WTC11 (cell line): ENCODE data around the gene GPBP1L1. TPM values are rescaled to one million over a fixed set of nuclear protein-coding genes. Genes with fewer than 3 reads are reported as not detected.

Experiments
- ATAC-seq: fragments of 200-7000 bp; cut with Tn5 transposase; 2 replicates; pipeline ENCODE4 v1.10.0; 2021; ENCODE audit warnings: mild to moderate bottlenecking, moderate library complexity
- CTCF ChIA-PET: fragments of 300-600 bp; sonication (Branson Sonifier 250); formaldehyde crosslinking; loops from one replicate; lab custom pipeline; 2021; ENCODE audit warnings: antibody characterized with exemption; lab: Charles Lee
- POLR2A ChIA-PET: fragments of 350-600 bp; sonication (Branson Sonifier 250); formaldehyde crosslinking; loops from one replicate; lab custom pipeline; 2021; ENCODE audit warnings: antibody characterized with exemption; lab: Charles Lee
- DNase-seq: peaks from one replicate; pipeline ENCODE4 v3.0.0; 2021; ENCODE audit warnings: low spot score
- H3K27ac Mint-ChIP-seq: 2 replicates; pipeline ENCODE4 v1.8.0; 2021; ENCODE audit warnings: mixed read lengths
- H3K27me3 Mint-ChIP-seq: 2 replicates; pipeline ENCODE4 v1.8.0; 2021; ENCODE audit warnings: low read depth, mild to moderate bottlenecking, moderate library complexity, mixed read lengths
- H3K36me3 Mint-ChIP-seq: 2 replicates; pipeline ENCODE4 v1.8.0; 2021; ENCODE audit warnings: mixed read lengths
- H3K4me1 Mint-ChIP-seq: 2 replicates; pipeline ENCODE4 v1.8.0; 2022; ENCODE audit warnings: mixed read lengths
- H3K4me3 Mint-ChIP-seq: 2 replicates; pipeline ENCODE4 v1.8.0; 2021; ENCODE audit warnings: mild to moderate bottlenecking, moderate library complexity, mixed read lengths
- H3K9me3 Mint-ChIP-seq: 2 replicates; pipeline ENCODE4 v1.8.0; 2021; ENCODE audit warnings: mixed read lengths
- ATF1 ChIP-seq: sonication (generic); formaldehyde crosslinking; IDR thresholded peaks from 2 replicates; pipeline ENCODE4 v1.8.1; 2023; ENCODE audit warnings: mild to moderate bottlenecking, moderate library complexity, missing genetic modification reagents
- ELF4 ChIP-seq: sonication (generic); formaldehyde crosslinking; IDR thresholded peaks from 2 replicates; pipeline ENCODE4 v1.8.1; 2022; ENCODE audit warnings: low read depth, mild to moderate bottlenecking, moderate library complexity, missing genetic modification reagents
- FOXK1 ChIP-seq: sonication (generic); formaldehyde crosslinking; IDR thresholded peaks from 2 replicates; pipeline ENCODE4 v1.8.0; 2022; ENCODE audit warnings: mild to moderate bottlenecking, moderate library complexity, missing genetic modification reagents
- GABPB1 ChIP-seq: sonication (generic); formaldehyde crosslinking; IDR thresholded peaks from 2 replicates; pipeline ENCODE4 v1.8.1; 2023; ENCODE audit warnings: mild to moderate bottlenecking, missing genetic modification reagents
- KAT7 ChIP-seq: sonication (generic); formaldehyde crosslinking; IDR thresholded peaks from 2 replicates; pipeline ENCODE4 v1.8.1; 2023; ENCODE audit warnings: missing genetic modification reagents, mild to moderate bottlenecking, borderline replicate concordance
- NR1H2 ChIP-seq: sonication (generic); formaldehyde crosslinking; IDR thresholded peaks from 2 replicates; pipeline ENCODE4 v1.9.0; 2021; ENCODE audit warnings: mild to moderate bottlenecking, moderate library complexity, missing genetic modification reagents
- NR2C2 ChIP-seq: sonication (generic); formaldehyde crosslinking; IDR thresholded peaks from 2 replicates; pipeline ENCODE4 v1.8.0; 2022; ENCODE audit warnings: mild to moderate bottlenecking, missing genetic modification reagents
- PREB ChIP-seq: sonication (generic); formaldehyde crosslinking; IDR thresholded peaks from 2 replicates; pipeline ENCODE4 v1.8.1; 2022; ENCODE audit warnings: mild to moderate bottlenecking, missing genetic modification reagents, moderate library complexity, borderline replicate concordance
- SMAD3 ChIP-seq: sonication (generic); formaldehyde crosslinking; IDR thresholded peaks from 2 replicates; pipeline ENCODE4 v1.8.0; 2022; ENCODE audit warnings: missing genetic modification reagents, mild to moderate bottlenecking, borderline replicate concordance
- SMAD4 ChIP-seq: sonication (generic); formaldehyde crosslinking; IDR thresholded peaks from 2 replicates; pipeline ENCODE4 v1.8.0; 2022; ENCODE audit warnings: mild to moderate bottlenecking, missing genetic modification reagents
- TCF7 ChIP-seq: sonication (generic); formaldehyde crosslinking; IDR thresholded peaks from 2 replicates; pipeline ENCODE4 v1.8.0; 2022; ENCODE audit warnings: mild to moderate bottlenecking, low read depth, missing genetic modification reagents, moderate library complexity
- ZNF138 ChIP-seq: sonication (generic); formaldehyde crosslinking; conservative IDR thresholded peaks from 2 replicates; pipeline ENCODE4 v1.8.1; 2022; ENCODE audit warnings: mild to moderate bottlenecking, moderate library complexity, missing genetic modification reagents
- ZNF219 ChIP-seq: sonication (generic); formaldehyde crosslinking; IDR thresholded peaks from 2 replicates; pipeline ENCODE4 v1.8.0; 2023; ENCODE audit warnings: missing genetic modification reagents, mild to moderate bottlenecking, borderline replicate concordance
- ZNF423 ChIP-seq: fragments of 250-450 bp; sonication (Bioruptor Pico); IDR thresholded peaks from 2 replicates; pipeline ENCODE4 v2.1.2; 2022; ENCODE audit warnings: mild to moderate bottlenecking, moderate library complexity
- total RNA-seq: library from RNA; stranded (reverse); gene quantifications from 3 replicates; pipeline ENCODE4 v1.2.3, GENCODE V29; 2021
- TF ChIP-seq, protein P1 (sequence below): fragments of 250-450 bp; sonication (Bioruptor Pico); IDR thresholded peaks from 2 replicates; pipeline ENCODE4 v1.9.0; 2021; ENCODE audit warnings: mild to moderate bottlenecking
- TF ChIP-seq, protein P2 (sequence below): fragments of 200-600 bp; IDR thresholded peaks from 2 replicates; pipeline ENCODE4 v1.8.0; 2022; ENCODE audit warnings: antibody characterized with exemption
- TF ChIP-seq, protein P3 (sequence below): sonication (generic); formaldehyde crosslinking; IDR thresholded peaks from 2 replicates; pipeline ENCODE4 v1.8.0; 2022; ENCODE audit warnings: missing genetic modification reagents
- TF ChIP-seq, protein P4 (sequence below): sonication (generic); formaldehyde crosslinking; IDR thresholded peaks from 2 replicates; pipeline ENCODE4 v1.8.1; 2023; ENCODE audit warnings: mild to moderate bottlenecking, missing genetic modification reagents

The GPBP1L1 gene
- total RNA-seq, 1 experiment from 2014 or later, result 126 TPM

DNA sequence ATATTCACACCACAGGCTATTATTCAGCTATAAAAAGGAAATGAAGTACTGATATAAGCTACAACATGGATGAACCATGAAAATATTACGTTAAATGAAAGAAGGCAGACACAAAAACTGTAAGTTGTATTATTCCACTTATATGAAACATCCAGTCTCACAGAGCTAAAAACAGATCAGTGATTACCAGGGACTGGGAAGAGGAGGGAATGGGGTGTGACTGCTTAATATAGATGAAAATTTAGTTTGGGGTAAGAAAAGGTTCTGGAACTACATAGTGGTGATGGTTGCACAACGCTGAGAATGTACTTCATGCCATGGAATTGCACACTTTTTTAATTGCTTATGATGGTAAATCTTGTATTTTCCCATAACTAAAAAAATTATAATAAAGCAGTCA, 19.5 kb downstream of the GPBP1L1 start:
- Mint-ChIP-seq H3K27ac (no peak overlapping the region), H3K36me3 (peaks cover 12% of the 10 kb centered on the region), H3K4me3 (no peak overlapping the region), H3K9me3 (0 out of 2 replicates have a peak, but pooled peaks cover 3% of the 10 kb centered on the region), H3K4me1 (peaks cover 9% of the 10 kb centered on the region), H3K27me3 (no peaks in the 10 kb centered on the region)
- no peak for TF ChIP-seq SMAD3
- TF ChIP-seq ZNF423 (CRISPR knock-in tag), result no peak
- TF ChIP-seq NR1H2 (CRISPR knock-in tag), result no peak
- TF ChIP-seq, protein P1, sequence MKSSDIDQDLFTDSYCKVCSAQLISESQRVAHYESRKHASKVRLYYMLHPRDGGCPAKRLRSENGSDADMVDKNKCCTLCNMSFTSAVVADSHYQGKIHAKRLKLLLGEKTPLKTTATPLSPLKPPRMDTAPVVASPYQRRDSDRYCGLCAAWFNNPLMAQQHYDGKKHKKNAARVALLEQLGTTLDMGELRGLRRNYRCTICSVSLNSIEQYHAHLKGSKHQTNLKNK (CRISPR knock-in tag), result no peak
- no peak for TF ChIP-seq ZNF138
- no peak for DNase-seq
- no peak for ATAC-seq
- CTCF ChIA-PET, result interaction anchor here (0.6 kb wide), 1 partner anchor 740 kb away, joined by 4 read pairs; no protein-coding TSS in a partner anchor
- POLR2A ChIA-PET, result no interaction called here

GRCh38 chr1:45660336-45660735, 26.0 kb downstream of the GPBP1L1 start:
- ChIA-PET CTCF (no interaction called here), POLR2A (interaction anchor here (0.6 kb wide), 1 partner anchor 113 kb away, joined by 4 read pairs; no protein-coding TSS in a partner anchor)
- H3K36me3 Mint-ChIP-seq, result peaks cover 59% of the 10 kb centered on the region
- peaks cover 13% of the 10 kb centered on the region for H3K4me1 Mint-ChIP-seq
- 0 out of 2 replicates have a peak, but pooled peaks cover 3% of the 10 kb centered on the region for H3K9me3 Mint-ChIP-seq
- H3K27ac Mint-ChIP-seq, result no peak overlapping the region
- H3K27me3 Mint-ChIP-seq, result no peaks in the 10 kb centered on the region
- no peak for DNase-seq
- no peak for ATAC-seq
- no peak overlapping the region for H3K4me3 Mint-ChIP-seq
- no peak for TF ChIP-seq NR2C2 (CRISPR knock-in tag)
- no peak for TF ChIP-seq ELF4 (CRISPR knock-in tag)
- TF ChIP-seq ATF1, result no peak
- no peak for TF ChIP-seq FOXK1
- no peak for TF ChIP-seq ZNF219
- TF ChIP-seq PREB, result no peak
- TF ChIP-seq ZNF138, result no peak
- TF ChIP-seq, protein P2, sequence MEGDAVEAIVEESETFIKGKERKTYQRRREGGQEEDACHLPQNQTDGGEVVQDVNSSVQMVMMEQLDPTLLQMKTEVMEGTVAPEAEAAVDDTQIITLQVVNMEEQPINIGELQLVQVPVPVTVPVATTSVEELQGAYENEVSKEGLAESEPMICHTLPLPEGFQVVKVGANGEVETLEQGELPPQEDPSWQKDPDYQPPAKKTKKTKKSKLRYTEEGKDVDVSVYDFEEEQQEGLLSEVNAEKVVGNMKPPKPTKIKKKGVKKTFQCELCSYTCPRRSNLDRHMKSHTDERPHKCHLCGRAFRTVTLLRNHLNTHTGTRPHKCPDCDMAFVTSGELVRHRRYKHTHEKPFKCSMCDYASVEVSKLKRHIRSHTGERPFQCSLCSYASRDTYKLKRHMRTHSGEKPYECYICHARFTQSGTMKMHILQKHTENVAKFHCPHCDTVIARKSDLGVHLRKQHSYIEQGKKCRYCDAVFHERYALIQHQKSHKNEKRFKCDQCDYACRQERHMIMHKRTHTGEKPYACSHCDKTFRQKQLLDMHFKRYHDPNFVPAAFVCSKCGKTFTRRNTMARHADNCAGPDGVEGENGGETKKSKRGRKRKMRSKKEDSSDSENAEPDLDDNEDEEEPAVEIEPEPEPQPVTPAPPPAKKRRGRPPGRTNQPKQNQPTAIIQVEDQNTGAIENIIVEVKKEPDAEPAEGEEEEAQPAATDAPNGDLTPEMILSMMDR, result no peak
- TF ChIP-seq GABPB1, result no peak
- TF ChIP-seq, protein P3, sequence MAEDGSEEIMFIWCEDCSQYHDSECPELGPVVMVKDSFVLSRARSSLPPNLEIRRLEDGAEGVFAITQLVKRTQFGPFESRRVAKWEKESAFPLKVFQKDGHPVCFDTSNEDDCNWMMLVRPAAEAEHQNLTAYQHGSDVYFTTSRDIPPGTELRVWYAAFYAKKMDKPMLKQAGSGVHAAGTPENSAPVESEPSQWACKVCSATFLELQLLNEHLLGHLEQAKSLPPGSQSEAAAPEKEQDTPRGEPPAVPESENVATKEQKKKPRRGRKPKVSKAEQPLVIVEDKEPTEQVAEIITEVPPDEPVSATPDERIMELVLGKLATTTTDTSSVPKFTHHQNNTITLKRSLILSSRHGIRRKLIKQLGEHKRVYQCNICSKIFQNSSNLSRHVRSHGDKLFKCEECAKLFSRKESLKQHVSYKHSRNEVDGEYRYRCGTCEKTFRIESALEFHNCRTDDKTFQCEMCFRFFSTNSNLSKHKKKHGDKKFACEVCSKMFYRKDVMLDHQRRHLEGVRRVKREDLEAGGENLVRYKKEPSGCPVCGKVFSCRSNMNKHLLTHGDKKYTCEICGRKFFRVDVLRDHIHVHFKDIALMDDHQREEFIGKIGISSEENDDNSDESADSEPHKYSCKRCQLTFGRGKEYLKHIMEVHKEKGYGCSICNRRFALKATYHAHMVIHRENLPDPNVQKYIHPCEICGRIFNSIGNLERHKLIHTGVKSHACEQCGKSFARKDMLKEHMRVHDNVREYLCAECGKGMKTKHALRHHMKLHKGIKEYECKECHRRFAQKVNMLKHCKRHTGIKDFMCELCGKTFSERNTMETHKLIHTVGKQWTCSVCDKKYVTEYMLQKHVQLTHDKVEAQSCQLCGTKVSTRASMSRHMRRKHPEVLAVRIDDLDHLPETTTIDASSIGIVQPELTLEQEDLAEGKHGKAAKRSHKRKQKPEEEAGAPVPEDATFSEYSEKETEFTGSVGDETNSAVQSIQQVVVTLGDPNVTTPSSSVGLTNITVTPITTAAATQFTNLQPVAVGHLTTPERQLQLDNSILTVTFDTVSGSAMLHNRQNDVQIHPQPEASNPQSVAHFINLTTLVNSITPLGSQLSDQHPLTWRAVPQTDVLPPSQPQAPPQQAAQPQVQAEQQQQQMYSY (CRISPR knock-in tag), result no peak
- TF ChIP-seq KAT7 (CRISPR knock-in tag), result no peak
- TF ChIP-seq, protein P4, sequence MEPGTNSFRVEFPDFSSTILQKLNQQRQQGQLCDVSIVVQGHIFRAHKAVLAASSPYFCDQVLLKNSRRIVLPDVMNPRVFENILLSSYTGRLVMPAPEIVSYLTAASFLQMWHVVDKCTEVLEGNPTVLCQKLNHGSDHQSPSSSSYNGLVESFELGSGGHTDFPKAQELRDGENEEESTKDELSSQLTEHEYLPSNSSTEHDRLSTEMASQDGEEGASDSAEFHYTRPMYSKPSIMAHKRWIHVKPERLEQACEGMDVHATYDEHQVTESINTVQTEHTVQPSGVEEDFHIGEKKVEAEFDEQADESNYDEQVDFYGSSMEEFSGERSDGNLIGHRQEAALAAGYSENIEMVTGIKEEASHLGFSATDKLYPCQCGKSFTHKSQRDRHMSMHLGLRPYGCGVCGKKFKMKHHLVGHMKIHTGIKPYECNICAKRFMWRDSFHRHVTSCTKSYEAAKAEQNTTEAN (CRISPR knock-in tag), result no peak
- no peak for TF ChIP-seq SMAD4 (CRISPR knock-in tag)
- TF ChIP-seq, protein P1 (CRISPR knock-in tag), result no peak
- no peak for TF ChIP-seq TCF7 (CRISPR knock-in tag)
